Measurements from ENCODE around the gene DCTN5. TPM values are rescaled to one million over a fixed set of nuclear protein-coding genes. Genes with fewer than 3 reads are reported as not detected.

Gene DCTN5
- total RNA-seq, 6 donors from 2014 or later: 19.8 to 48.6 (median 35.4) TPM

DNA sequence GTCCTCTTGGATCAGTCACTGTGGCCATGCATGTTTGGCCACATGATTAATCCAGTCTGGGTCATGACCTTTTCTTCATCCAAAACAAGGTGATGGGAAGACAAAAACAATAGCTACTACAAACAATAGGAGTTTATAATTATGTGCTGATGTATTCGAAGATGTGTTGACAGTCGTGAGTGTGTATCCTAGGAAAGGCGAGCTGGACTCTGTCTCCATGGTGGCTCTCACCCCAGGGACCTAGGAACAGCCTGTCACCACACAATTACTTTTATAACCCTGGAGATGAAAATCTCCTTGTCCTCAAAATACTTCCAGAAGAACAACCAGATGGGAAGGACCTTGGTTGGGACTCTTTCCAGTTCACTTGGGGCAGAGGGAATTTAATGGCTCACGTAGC is 27.6 kb downstream of the DCTN5 start:
- no peak for ATAC-seq (ENCODE audit: low FRiP score in 2 of 2)

DNA sequence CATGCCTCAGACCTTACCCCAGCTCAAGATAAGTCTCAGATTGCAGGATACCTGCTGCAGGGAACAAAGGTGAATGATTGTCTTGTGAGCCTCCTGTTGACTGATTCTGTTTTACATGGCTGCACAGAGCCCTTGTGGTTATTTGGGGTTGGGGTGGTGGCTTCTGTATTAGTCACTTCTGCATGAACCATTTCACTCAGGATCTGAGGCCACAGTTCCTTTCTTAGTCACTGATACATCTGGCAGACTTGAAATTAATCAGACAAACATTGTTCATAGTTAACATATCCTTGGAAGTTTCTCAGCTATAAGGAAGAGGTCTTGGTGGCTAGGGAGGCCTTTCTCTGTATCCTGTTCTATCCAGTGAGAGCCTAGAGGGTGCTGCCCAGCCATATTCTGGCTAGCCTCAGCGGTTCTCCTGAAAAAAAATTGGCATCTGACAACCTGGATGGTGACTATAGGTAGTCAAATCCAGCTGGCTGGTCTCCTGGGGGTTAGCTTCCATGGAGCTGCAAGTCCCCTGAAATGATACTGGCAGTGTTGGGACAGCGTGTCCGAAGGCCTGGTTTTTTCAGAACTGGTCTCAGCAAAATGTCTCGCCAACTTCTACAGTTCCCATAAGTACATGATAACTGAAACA is 29.0 kb downstream of the DCTN5 start:
- H3K27ac ChIP-seq: no peak overlapping the region
- no peak for DNase-seq
- peaks cover 10 to 73% (median 43%) of the 10 kb centered on the region in 4 donors for H3K36me3 ChIP-seq
- no peaks in the 10 kb centered on the region for H3K27me3 ChIP-seq
- no peak overlapping the region for H3K4me3 ChIP-seq
- no peaks in the 10 kb centered on the region for H3K9me3 ChIP-seq
- no peak for ATAC-seq (ENCODE audit: low FRiP score in 2 of 2)
- TF ChIP-seq POLR2A (IDR thresholded peaks at IDR 0.05): no peak
- no peak for TF ChIP-seq EP300 (IDR thresholded peaks at IDR 0.05)
- TF ChIP-seq POLR2AphosphoS5 (IDR thresholded peaks at IDR 0.05): no peak
- TF ChIP-seq, protein P1, sequence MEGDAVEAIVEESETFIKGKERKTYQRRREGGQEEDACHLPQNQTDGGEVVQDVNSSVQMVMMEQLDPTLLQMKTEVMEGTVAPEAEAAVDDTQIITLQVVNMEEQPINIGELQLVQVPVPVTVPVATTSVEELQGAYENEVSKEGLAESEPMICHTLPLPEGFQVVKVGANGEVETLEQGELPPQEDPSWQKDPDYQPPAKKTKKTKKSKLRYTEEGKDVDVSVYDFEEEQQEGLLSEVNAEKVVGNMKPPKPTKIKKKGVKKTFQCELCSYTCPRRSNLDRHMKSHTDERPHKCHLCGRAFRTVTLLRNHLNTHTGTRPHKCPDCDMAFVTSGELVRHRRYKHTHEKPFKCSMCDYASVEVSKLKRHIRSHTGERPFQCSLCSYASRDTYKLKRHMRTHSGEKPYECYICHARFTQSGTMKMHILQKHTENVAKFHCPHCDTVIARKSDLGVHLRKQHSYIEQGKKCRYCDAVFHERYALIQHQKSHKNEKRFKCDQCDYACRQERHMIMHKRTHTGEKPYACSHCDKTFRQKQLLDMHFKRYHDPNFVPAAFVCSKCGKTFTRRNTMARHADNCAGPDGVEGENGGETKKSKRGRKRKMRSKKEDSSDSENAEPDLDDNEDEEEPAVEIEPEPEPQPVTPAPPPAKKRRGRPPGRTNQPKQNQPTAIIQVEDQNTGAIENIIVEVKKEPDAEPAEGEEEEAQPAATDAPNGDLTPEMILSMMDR (IDR thresholded peaks at IDR 0.05): no peak
- WGBS, 2 donors: 96 to 100% methylated on average over 3 to 4 of the region's 4 CpGs
- no peaks in the 10 kb centered on the region for H3K4me1 ChIP-seq

More for the DNA sequence above, 27.6 kb downstream of the DCTN5 start:
- Histone ChIP-seq H3K4me1 (no peaks in the 10 kb centered on the region), H3K9me3 (no peaks in the 10 kb centered on the region), H3K27me3 (no peaks in the 10 kb centered on the region), H3K36me3 (peaks cover 10 to 81% (median 51%) of the 10 kb centered on the region in 4 donors), H3K4me3 (no peak overlapping the region), H3K27ac (no peak overlapping the region)
- TF ChIP-seq, protein P1 (IDR thresholded peaks at IDR 0.05): no peak
- TF ChIP-seq POLR2AphosphoS5 (IDR thresholded peaks at IDR 0.05) (no peak), EP300 (IDR thresholded peaks at IDR 0.05) (no peak), POLR2A (IDR thresholded peaks at IDR 0.05) (no peak)
- WGBS, 2 donors: 77 to 85% methylated on average over 4 of the region's 4 CpGs
- no peak for DNase-seq

DNA sequence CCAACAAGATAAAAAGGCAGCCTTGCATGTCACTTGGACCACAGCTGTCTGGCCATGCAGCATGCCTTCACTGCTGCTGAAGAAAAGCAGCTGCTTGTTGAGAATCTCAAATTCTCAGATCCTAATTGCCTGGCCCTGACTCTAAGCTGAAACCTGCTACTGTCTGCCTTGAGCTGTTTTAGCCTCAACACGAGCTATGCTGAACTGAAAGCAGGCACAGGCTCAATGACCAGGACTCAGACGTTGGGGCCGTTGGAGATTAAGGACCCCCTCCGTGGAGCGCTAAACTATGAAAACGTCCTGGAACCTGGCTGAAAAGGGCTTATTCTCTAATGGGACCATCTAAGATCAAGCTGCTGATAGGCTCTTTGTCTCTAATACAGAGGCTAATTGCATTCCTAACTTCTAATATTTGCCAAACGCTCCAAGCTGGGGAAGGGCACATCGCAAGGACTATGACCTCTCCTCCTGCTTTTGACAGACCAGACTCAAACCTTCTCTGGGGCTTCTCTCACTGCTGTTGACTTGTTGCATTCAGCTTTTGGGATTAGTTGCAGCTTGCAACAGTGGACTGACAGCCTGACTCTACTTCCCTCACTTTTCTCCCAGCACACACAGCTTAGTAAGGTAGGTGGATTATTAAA is 32.8 kb downstream of the DCTN5 start:
- H3K9me3 ChIP-seq: no peaks in the 10 kb centered on the region
- H3K4me3 ChIP-seq: no peak overlapping the region
- peaks cover 7 to 11% (median 9%) of the 10 kb centered on the region in 4 donors for H3K4me1 ChIP-seq
- no peaks in the 10 kb centered on the region for H3K27me3 ChIP-seq
- DNase-seq (no peak), ATAC-seq (ENCODE audit: low FRiP score in 2 of 2) (no peak)
- H3K36me3 ChIP-seq: peaks cover 0 to 35% (median 11%) of the 10 kb centered on the region in 4 donors
- TF ChIP-seq EP300 (IDR thresholded peaks at IDR 0.05) (no peak), POLR2A (IDR thresholded peaks at IDR 0.05) (no peak), POLR2AphosphoS5 (IDR thresholded peaks at IDR 0.05) (no peak)
- TF ChIP-seq, protein P1 (IDR thresholded peaks at IDR 0.05): no peak
- no peak overlapping the region for H3K27ac ChIP-seq
- WGBS, 2 donors: 81 to 88% methylated on average over 7 to 8 of the region's 8 CpGs

DNA sequence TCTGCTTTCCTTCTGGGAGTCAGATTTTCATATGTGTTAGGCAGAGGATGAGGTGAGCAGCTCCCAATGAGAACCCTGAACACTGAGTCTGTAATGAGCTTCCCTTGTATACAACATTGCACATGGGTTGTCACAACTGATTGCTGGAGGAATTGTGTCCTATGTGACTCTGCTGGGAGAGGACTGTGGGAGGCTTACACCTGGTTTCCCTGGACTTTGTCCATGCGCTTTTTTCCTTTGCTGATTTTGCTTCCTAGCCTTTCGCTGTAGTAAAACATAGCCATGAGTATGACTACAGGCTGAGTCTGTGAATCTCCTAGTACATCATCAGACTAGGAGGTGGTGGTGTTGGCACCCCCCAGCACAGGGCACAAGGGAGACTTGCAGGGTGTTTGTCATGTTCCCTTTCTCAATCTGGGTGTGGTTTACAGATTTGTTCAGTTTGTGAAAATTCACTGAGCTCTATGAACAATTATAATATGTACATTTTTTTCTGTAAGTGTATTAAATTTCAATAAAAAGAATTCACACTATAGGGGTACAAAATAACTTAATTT is 35.7 kb downstream of the DCTN5 start:
- peaks cover 11 to 19% (median 17%) of the 10 kb centered on the region in 4 donors for H3K4me1 ChIP-seq
- 100% methylated on average over 2 of the region's 2 CpGs for WGBS, 2 donors
- peaks cover 0 to 31% (median 6%) of the 10 kb centered on the region in 4 donors for H3K36me3 ChIP-seq
- H3K4me3 ChIP-seq: no peak overlapping the region
- no peaks in the 10 kb centered on the region for H3K27me3 ChIP-seq
- DNase-seq (no peak), ATAC-seq (ENCODE audit: low FRiP score in 2 of 2) (no peak)
- no peak overlapping the region for H3K27ac ChIP-seq
- no peaks in the 10 kb centered on the region for H3K9me3 ChIP-seq
- TF ChIP-seq POLR2A (IDR thresholded peaks at IDR 0.05) (no peak), POLR2AphosphoS5 (IDR thresholded peaks at IDR 0.05) (no peak), EP300 (IDR thresholded peaks at IDR 0.05) (no peak)
- TF ChIP-seq, protein P1 (IDR thresholded peaks at IDR 0.05): no peak
